K562 (cell line): ENCODE measurements around the gene DGKZ. TPM values are rescaled to one million over a fixed set of nuclear protein-coding genes. Genes with fewer than 3 reads are reported as not detected.

Experiments used
- BCOR ChIP-seq: fragments of 450-650 bp; IDR thresholded peaks from 2 replicates; pipeline ENCODE4 v1.6.1; 2016
- CREB3 ChIP-seq: fragments of 450-650 bp; conservative IDR thresholded peaks from 2 replicates; pipeline ENCODE4 v1.6.1; 2016; ENCODE audit warnings: missing genetic modification characterization, low read depth, mild to moderate bottlenecking, missing compliant biosample characterization, moderate library complexity
- CTCFL ChIP-seq: IDR thresholded peaks from 2 replicates; pipeline ENCODE4 v1.6.1; 2011; ENCODE audit warnings: borderline replicate concordance, low read depth, mild to moderate bottlenecking, moderate library complexity, low read length; ENCODE audit not compliant: insufficient read depth, poor library complexity, severe bottlenecking
- GABPA ChIP-seq: fragments of 200-800 bp; sonication (Bioruptor generic); conservative IDR thresholded peaks from 2 replicates; pipeline ENCODE4 v1.6.1; 2016; ENCODE audit warnings: low read depth, missing genetic modification characterization, missing compliant biosample characterization
- HMG20B ChIP-seq: fragments of 250-450 bp; sonication (Bioruptor Pico); IDR thresholded peaks from 2 replicates; pipeline ENCODE4 v1.5.0; 2021; ENCODE audit warnings: mild to moderate bottlenecking
- MYC ChIP-seq, 2 experiments: fragments of 250-450 bp in 1 of 2; sonication (Bioruptor Pico) in 1 of 2; IDR thresholded peaks; 2 replicates each; pipeline versions ENCODE4 v1.5.1 to v1.6.1; 2012 to 2021; ENCODE audit warnings: low read depth in 2 of 2, borderline replicate concordance in 1 of 2, improper control_type of control experiment in 1 of 2, low read length in 1 of 2, mild to moderate bottlenecking in 1 of 2, moderate library complexity in 1 of 2
- NELFE ChIP-seq: IDR thresholded peaks from 2 replicates; pipeline ENCODE4 v1.6.1; 2011; ENCODE audit warnings: mild to moderate bottlenecking; ENCODE audit not compliant: insufficient read depth, insufficient read length
- PHB2 ChIP-seq: fragments of 450-650 bp; IDR thresholded peaks from 2 replicates; pipeline ENCODE4 v1.6.1; 2017; ENCODE audit warnings: low read depth
- RERE ChIP-seq: sonication (generic); formaldehyde crosslinking; IDR thresholded peaks from 2 replicates; pipeline ENCODE4 v1.8.0; 2023; ENCODE audit warnings: missing genetic modification reagents, mild to moderate bottlenecking, borderline replicate concordance
- SMARCC2 ChIP-seq: fragments of 450-650 bp; IDR thresholded peaks from 2 replicates; pipeline ENCODE4 v1.6.1; 2017; ENCODE audit warnings: antibody characterized with exemption, moderate library complexity, mild to moderate bottlenecking, low read depth
- SREBF2 ChIP-seq: sonication (generic); formaldehyde crosslinking; IDR thresholded peaks from 2 replicates; pipeline ENCODE4 v1.4.0; 2020; ENCODE audit warnings: mild to moderate bottlenecking, missing genetic modification reagents
- polyA plus RNA-seq, 8 experiments: library from polyadenylated mRNA; depleted of rRNA in 4 of 8; stranded (reverse) in 5 of 8; unstranded in 3 of 8; fragments of >200 nt; fragmentation: Nextera tagmentation in 2 of 8; fragmentation: Illumina TruSeq in 1 of 8; extraction: Ambion mirVana in 2 of 8; extraction: Trizol in 1 of 8; gene quantifications; 2 replicates each; pipeline versions ENCODE4 v1.2.1 to v1.2.3, GENCODE V29; 2011 to 2014; ENCODE audit warnings: inconsistent platforms in 1 of 8, missing spikeins in 1 of 8
- total RNA-seq, 7 experiments: library from RNA; depleted of rRNA in 6 of 7; stranded (reverse); fragments of >200 nt in 6 of 7; fragmentation: Illumina TruSeq in 2 of 7; extraction: Trizol in 2 of 7; gene quantifications; 2 replicates each; pipeline versions ENCODE4 v1.2.1 to v1.2.3, GENCODE V29; 2011 to 2021; ENCODE audit warnings: low replicate concordance in 1 of 7

The DGKZ gene
- total and polyA plus RNA-seq, 9 of the 15 experiments (the other 6 are each of a cell fraction or from before 2014, with no cell fraction given), result 0.51 to 100 (median 44.2) TPM

- no peak for TF ChIP-seq CTCFL
- TF ChIP-seq NELFE, result no peak
- TF ChIP-seq GABPA (tag), result no peak
- peak; percentile 50; the same call in 1 of the 2 replicates for TF ChIP-seq BCOR
- TF ChIP-seq RERE (CRISPR knock-in tag), result no peak
- TF ChIP-seq CREB3, result no peak
- TF ChIP-seq SREBF2, result no peak
- TF ChIP-seq HMG20B (CRISPR knock-in tag), result no peak
- no peak for TF ChIP-seq PHB2
- no peak for TF ChIP-seq MYC (IDR thresholded peaks at IDR 0.05; ENCODE audit: low read depth, low read length)
- no peak for TF ChIP-seq MYC (CRISPR knock-in tag; IDR thresholded peaks at IDR 0.05; ENCODE audit: borderline replicate concordance, low read depth)
- no peak for TF ChIP-seq SMARCC2
These were observed 15.1 kb downstream of the DGKZ start (continued) for GRCh38 chr11:46362156-46363030.
